SU-DHL-6 (cell line): ENCODE measurements around the gene TUBB2B.
"Not testable (repeated sequence)": the region's sequence is repeated elsewhere in the genome, so short reads cannot be mapped to it uniquely, and the experiment has no call there.

ENCODE experiments used
- H2AFZ ChIP-seq: fragments of 200-600 bp; sonication (generic); 2 replicates; pipeline ENCODE4 v1.6.1; 2014; ENCODE audit warnings: low read depth, mild to moderate bottlenecking, moderate library complexity, mixed read lengths, antibody characterized with exemption, low read length; ENCODE audit not compliant: severe bottlenecking
- H3F3A ChIP-seq: fragments of 200-600 bp; shearing (Covaris generic); 2 replicates; pipeline ENCODE4 v1.6.0; 2016; ENCODE audit warnings: antibody characterized with exemption, mild to moderate bottlenecking; ENCODE audit not compliant: insufficient read depth
- H3K27ac ChIP-seq: fragments of 200-600 bp; sonication (generic); 2 replicates; pipeline ENCODE4 v1.5.1; 2016; ENCODE audit warnings: low read depth, mild to moderate bottlenecking, low read length, moderate library complexity, mixed read lengths
- H3K27me3 ChIP-seq: fragments of 200-600 bp; sonication (generic), shearing (Covaris generic); 2 replicates; pipeline ENCODE4 v1.6.0; 2014; ENCODE audit warnings: mild to moderate bottlenecking, low read length
- H3K36me3 ChIP-seq: fragments of 200-600 bp; sonication (generic); 2 replicates; pipeline ENCODE4 v1.6.1; 2014; ENCODE audit warnings: mild to moderate bottlenecking, low read length, mixed read lengths
- H3K4me2 ChIP-seq: fragments of 300-600, 200-600 bp; shearing (Covaris generic), sonication (generic); 2 replicates; pipeline ENCODE4 v1.6.0; 2014; ENCODE audit warnings: low read length, low read depth, mild to moderate bottlenecking; ENCODE audit not compliant: poor library complexity, severe bottlenecking
- H3K4me3 ChIP-seq: fragments of 200-600 bp; sonication (generic); 2 replicates; pipeline ENCODE4 v1.5.1; 2014; ENCODE audit warnings: antibody characterized with exemption, low read length, mild to moderate bottlenecking, mixed read lengths; ENCODE audit not compliant: insufficient read depth, poor library complexity, severe bottlenecking
- H3K79me2 ChIP-seq: fragments of 200-600 bp; sonication (generic); 2 replicates; pipeline ENCODE4 v1.6.1; 2014; ENCODE audit warnings: mild to moderate bottlenecking, low read length, moderate library complexity; ENCODE audit not compliant: insufficient read depth
- H3K9ac ChIP-seq: fragments of 200-600 bp; sonication (generic); 2 replicates; pipeline ENCODE4 v1.7.0; 2014; ENCODE audit warnings: mild to moderate bottlenecking, low read length
- H3K9me2 ChIP-seq: fragments of 200-600 bp; sonication (generic); replicated peaks from 2 replicates; pipeline ENCODE4 v1.6.1; 2014; ENCODE audit warnings: low read length; ENCODE audit not compliant: insufficient read depth
- H3K9me3 ChIP-seq: fragments of 200-600 bp; sonication (generic); 2 replicates; pipeline ENCODE4 v1.6.1; 2014; ENCODE audit warnings: low read length, mixed read lengths; ENCODE audit not compliant: insufficient read depth
- H4K20me1 ChIP-seq: fragments of 200-600 bp; sonication (generic); 2 replicates; pipeline ENCODE4 v1.6.1; 2014; ENCODE audit warnings: low read depth, mild to moderate bottlenecking, antibody characterized with exemption, low read length, moderate library complexity, mixed read lengths
- EZH2phosphoT487 ChIP-seq: fragments of 200-600 bp; sonication (generic), shearing (Covaris generic); conservative IDR thresholded peaks from 2 replicates; pipeline ENCODE4 v1.6.1; 2018; ENCODE audit warnings: mild to moderate bottlenecking, antibody characterized with exemption, low read length, moderate library complexity, mixed read lengths
- TF ChIP-seq, protein P1 (sequence below): fragments of 200-600 bp; sonication (generic); IDR thresholded peaks from one replicate; pipeline ENCODE4 v1.5.1; 2017; ENCODE audit warnings: antibody characterized with exemption, mild to moderate bottlenecking, low read length, moderate library complexity; ENCODE audit not compliant: insufficient read depth, poor library complexity, severe bottlenecking

TUBB2B gene

GRCh38 chr6:3245216-3245615, 17.8 kb upstream of the TUBB2B start:
- H3K4me2 ChIP-seq: no peak overlapping the region
- H3K9me2 ChIP-seq: no peaks in the 10 kb centered on the region
- H3K27ac ChIP-seq: no peak overlapping the region
- no peak overlapping the region for H2AFZ ChIP-seq
- H3K36me3 ChIP-seq: no peaks in the 10 kb centered on the region
- H3K27me3 ChIP-seq: no peaks in the 10 kb centered on the region; the same call in 1 of the 2 replicates
- H3K4me3 ChIP-seq: no peak overlapping the region
- no peaks in the 10 kb centered on the region for H3K79me2 ChIP-seq
- TF ChIP-seq, protein P1, sequence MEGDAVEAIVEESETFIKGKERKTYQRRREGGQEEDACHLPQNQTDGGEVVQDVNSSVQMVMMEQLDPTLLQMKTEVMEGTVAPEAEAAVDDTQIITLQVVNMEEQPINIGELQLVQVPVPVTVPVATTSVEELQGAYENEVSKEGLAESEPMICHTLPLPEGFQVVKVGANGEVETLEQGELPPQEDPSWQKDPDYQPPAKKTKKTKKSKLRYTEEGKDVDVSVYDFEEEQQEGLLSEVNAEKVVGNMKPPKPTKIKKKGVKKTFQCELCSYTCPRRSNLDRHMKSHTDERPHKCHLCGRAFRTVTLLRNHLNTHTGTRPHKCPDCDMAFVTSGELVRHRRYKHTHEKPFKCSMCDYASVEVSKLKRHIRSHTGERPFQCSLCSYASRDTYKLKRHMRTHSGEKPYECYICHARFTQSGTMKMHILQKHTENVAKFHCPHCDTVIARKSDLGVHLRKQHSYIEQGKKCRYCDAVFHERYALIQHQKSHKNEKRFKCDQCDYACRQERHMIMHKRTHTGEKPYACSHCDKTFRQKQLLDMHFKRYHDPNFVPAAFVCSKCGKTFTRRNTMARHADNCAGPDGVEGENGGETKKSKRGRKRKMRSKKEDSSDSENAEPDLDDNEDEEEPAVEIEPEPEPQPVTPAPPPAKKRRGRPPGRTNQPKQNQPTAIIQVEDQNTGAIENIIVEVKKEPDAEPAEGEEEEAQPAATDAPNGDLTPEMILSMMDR: no peak
- TF ChIP-seq EZH2phosphoT487: no peak
- no peaks in the 10 kb centered on the region for H3K9me3 ChIP-seq
- H4K20me1 ChIP-seq: no peaks in the 10 kb centered on the region
- H3F3A ChIP-seq: no peaks in the 10 kb centered on the region
- H3K9ac ChIP-seq: no peak overlapping the region

DNA sequence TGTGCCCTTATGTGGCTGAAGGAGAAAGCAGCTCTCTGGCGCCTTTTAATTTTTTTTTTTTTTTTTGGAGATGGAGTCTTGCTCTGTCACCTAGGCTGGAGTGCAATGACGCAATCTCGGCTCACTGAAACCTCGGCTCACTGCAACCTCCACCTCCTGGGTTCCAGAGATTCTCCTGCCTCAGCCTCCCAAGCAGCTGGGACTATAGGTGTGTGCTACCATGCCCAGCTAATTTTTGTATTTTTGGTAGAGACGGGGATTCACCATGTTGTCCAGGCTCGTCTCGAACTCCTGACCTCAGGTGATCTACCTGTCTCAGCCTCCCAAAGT, 17.3 kb upstream of the TUBB2B start:
- not testable (repeated sequence) for H3K9ac ChIP-seq, H3K79me2 ChIP-seq, H3K36me3 ChIP-seq, H3K9me3 ChIP-seq, H3F3A ChIP-seq, H3K9me2 ChIP-seq, H3K4me2 ChIP-seq, H4K20me1 ChIP-seq, H2AFZ ChIP-seq, H3K27ac ChIP-seq, H3K4me3 ChIP-seq, H3K27me3 ChIP-seq

DNA sequence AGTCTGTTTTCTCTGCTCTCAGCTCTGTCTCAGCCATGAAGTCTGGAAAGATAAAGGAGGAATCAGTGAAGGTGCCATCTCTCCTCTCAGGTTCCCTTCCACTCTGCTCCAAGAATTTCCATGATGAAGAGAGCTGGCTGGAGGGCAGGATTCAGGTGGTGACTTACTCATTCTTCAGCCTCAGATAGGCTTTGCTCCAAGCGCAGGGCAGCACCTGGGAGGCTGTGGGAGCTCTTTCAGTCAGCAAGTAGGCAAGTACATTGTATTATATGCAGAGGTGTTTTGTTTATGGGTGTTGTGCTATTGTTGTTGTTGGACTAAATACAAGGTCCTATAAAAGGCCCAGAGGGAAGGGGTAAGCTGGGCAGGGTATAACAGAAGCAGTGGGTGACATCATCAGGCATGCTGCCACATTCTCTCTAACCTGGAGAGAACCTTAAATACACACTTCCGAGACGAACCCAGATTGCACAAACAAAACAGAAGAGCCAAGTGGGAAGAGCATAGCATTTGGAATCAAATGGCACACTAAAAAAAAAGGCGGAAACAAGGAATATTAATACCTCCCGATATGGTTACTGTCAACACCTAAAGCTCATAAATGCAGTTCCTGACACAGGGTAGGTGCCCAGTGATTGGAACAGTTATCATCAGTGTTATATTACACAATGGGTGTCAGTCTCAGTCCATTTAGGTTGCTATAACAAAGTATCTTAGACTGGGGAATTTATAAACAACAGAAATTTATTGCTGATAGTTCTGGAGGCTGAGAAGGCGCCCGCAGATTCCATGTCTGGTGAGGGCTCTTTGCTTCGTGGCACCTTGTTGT, 16.8 kb upstream of the TUBB2B start:
- H3K4me3 ChIP-seq: no peak overlapping the region
- H3K79me2 ChIP-seq: no peaks in the 10 kb centered on the region
- no peaks in the 10 kb centered on the region for H3K36me3 ChIP-seq
- no peaks in the 10 kb centered on the region for H3K9me3 ChIP-seq
- no peaks in the 10 kb centered on the region for H3K27me3 ChIP-seq
- H3K9me2 ChIP-seq: no peaks in the 10 kb centered on the region
- H2AFZ ChIP-seq: no peak overlapping the region
- H4K20me1 ChIP-seq: no peaks in the 10 kb centered on the region
- H3K4me2 ChIP-seq: no peak overlapping the region
- no peak overlapping the region for H3K9ac ChIP-seq
- H3K27ac ChIP-seq: no peak overlapping the region
- no peaks in the 10 kb centered on the region for H3F3A ChIP-seq
- no peak for TF ChIP-seq EZH2phosphoT487
- TF ChIP-seq, protein P1: no peak

DNA sequence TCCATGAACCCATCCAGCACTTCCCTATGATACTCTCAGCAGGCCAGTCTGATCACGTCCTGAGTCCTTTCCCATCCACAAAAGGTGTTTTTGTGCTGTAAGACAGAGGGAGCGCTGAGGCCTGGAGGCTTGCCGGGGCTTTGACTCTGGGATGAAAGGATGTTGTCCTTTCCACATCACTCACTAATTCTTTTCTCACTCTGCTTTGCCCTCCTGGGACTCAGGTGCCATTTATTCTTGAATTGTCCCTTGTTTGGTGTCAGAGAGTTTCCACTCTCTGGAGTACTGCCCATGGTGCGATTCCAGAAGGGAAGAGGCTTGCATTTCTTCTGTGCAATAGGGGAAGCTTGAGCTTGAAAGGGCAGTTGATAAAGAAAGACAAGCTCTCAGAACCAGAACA, 15.3 kb upstream of the TUBB2B start:
- H4K20me1 ChIP-seq: no peaks in the 10 kb centered on the region
- H3K4me2 ChIP-seq: no peak overlapping the region
- H3K4me3 ChIP-seq: no peak overlapping the region
- H2AFZ ChIP-seq: no peak overlapping the region
- no peaks in the 10 kb centered on the region for H3K79me2 ChIP-seq
- no peaks in the 10 kb centered on the region for H3K27me3 ChIP-seq
- H3K36me3 ChIP-seq: no peaks in the 10 kb centered on the region
- no peak overlapping the region for H3K9ac ChIP-seq
- H3K9me2 ChIP-seq: no peaks in the 10 kb centered on the region
- H3K9me3 ChIP-seq: no peaks in the 10 kb centered on the region
- peaks cover under 1% of the 10 kb centered on the region; the same call in 1 of the 2 replicates for H3F3A ChIP-seq
- no peak overlapping the region for H3K27ac ChIP-seq
- TF ChIP-seq, protein P1: no peak
- no peak for TF ChIP-seq EZH2phosphoT487

GRCh38 chr6:3241745-3242144, 14.3 kb upstream of the TUBB2B start:
- H3K27ac ChIP-seq, H3K36me3 ChIP-seq, H3F3A ChIP-seq, H3K4me2 ChIP-seq, H3K9me2 ChIP-seq, H4K20me1 ChIP-seq, H3K9me3 ChIP-seq, H2AFZ ChIP-seq, H3K4me3 ChIP-seq, H3K79me2 ChIP-seq, H3K9ac ChIP-seq, H3K27me3 ChIP-seq: not testable (repeated sequence)
